Measurements from ENCODE around the gene NUP37. TPM values are rescaled to one million over a fixed set of nuclear protein-coding genes. Genes with fewer than 3 reads are reported as not detected.
"Not testable (repeated sequence)": the region's sequence is repeated elsewhere in the genome, so short reads cannot be mapped to it uniquely, and the experiment has no call there.

The NUP37 gene
- total and polyA plus RNA-seq, 7 donors: 12.0 to 30.2 (median 20.2) TPM

DNA sequence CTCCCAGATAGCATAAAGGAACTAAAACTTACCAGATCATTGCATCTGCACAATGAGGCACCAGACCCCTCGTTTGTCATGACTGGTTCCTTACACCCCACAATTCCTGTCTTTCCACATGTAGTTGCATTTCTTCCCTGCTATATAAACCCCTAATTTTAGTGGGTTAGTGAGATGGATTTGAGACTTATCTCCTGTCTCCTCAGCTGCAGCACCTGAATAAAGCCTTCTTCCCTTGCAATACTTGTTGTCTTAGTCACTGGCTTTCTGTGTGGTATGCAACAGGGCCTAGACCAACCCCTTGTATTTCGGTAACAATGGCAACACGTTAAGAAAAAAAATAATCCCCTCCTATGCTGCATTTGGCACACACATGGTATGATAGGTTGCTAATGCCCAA, 13.0 kb downstream of the NUP37 start:
- Histone ChIP-seq H3K36me3 (peaks cover 4 to 75% (median 14%) of the 10 kb centered on the region in 4 donors), H3K4me3 (no peak overlapping the region), H3K27me3 (no peaks in the 10 kb centered on the region), H3K27ac (no peak overlapping the region), H3K9me3 (no peaks in the 10 kb centered on the region), H3K4me1 (no peaks in the 10 kb centered on the region)
- DNase-seq: no peak
- intact Hi-C loops (cut with DNase I): no loop called here
- WGBS, 2 donors: 95 to 96% methylated on average over 3 of the region's 3 CpGs
- no peak for TF ChIP-seq EP300 (IDR thresholded peaks at IDR 0.05)
- no peak for TF ChIP-seq POLR2A (IDR thresholded peaks at IDR 0.05)
- TF ChIP-seq, protein P1, sequence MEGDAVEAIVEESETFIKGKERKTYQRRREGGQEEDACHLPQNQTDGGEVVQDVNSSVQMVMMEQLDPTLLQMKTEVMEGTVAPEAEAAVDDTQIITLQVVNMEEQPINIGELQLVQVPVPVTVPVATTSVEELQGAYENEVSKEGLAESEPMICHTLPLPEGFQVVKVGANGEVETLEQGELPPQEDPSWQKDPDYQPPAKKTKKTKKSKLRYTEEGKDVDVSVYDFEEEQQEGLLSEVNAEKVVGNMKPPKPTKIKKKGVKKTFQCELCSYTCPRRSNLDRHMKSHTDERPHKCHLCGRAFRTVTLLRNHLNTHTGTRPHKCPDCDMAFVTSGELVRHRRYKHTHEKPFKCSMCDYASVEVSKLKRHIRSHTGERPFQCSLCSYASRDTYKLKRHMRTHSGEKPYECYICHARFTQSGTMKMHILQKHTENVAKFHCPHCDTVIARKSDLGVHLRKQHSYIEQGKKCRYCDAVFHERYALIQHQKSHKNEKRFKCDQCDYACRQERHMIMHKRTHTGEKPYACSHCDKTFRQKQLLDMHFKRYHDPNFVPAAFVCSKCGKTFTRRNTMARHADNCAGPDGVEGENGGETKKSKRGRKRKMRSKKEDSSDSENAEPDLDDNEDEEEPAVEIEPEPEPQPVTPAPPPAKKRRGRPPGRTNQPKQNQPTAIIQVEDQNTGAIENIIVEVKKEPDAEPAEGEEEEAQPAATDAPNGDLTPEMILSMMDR (IDR thresholded peaks at IDR 0.05): no peak
- no peak for TF ChIP-seq POLR2AphosphoS5 (IDR thresholded peaks at IDR 0.05)

DNA sequence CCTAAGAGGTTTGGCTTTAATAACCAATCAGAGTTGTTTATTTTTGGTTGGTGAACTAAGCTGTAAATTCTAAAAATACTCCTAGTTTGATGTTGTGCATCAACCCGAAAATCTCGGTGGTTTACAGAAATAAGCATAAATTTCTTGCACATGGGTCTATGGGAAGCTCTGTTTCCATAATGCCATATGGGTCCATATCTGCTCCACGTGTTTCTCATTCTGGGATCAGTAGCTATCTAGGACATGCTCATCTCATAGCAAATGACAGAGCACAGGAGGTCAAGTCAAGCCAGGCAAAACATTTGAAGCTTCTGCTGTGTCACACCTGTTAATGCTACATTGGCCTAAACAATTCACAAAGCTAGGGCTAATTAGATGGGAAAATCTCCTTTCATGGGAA, 23.1 kb downstream of the NUP37 start:
- TF ChIP-seq POLR2AphosphoS5 (IDR thresholded peaks at IDR 0.05) (no peak), EP300 (IDR thresholded peaks at IDR 0.05) (no peak), POLR2A (IDR thresholded peaks at IDR 0.05) (no peak)
- TF ChIP-seq, protein P1 (IDR thresholded peaks at IDR 0.05): no peak
- no peaks in the 10 kb centered on the region for H3K27me3 ChIP-seq
- H3K4me3 ChIP-seq: no peak overlapping the region
- no peaks in the 10 kb centered on the region for H3K9me3 ChIP-seq
- intact Hi-C loops (cut with DNase I): no loop called here
- WGBS, 2 donors: 80 to 90% methylated on average over 3 of the region's 3 CpGs
- no peak overlapping the region for H3K27ac ChIP-seq
- H3K4me1 ChIP-seq: peaks cover 0 to 12% (median 2%) of the 10 kb centered on the region in 4 donors
- H3K36me3 ChIP-seq: peaks cover 0 to 35% (median 0%) of the 10 kb centered on the region in 4 donors
- no peak for DNase-seq

DNA sequence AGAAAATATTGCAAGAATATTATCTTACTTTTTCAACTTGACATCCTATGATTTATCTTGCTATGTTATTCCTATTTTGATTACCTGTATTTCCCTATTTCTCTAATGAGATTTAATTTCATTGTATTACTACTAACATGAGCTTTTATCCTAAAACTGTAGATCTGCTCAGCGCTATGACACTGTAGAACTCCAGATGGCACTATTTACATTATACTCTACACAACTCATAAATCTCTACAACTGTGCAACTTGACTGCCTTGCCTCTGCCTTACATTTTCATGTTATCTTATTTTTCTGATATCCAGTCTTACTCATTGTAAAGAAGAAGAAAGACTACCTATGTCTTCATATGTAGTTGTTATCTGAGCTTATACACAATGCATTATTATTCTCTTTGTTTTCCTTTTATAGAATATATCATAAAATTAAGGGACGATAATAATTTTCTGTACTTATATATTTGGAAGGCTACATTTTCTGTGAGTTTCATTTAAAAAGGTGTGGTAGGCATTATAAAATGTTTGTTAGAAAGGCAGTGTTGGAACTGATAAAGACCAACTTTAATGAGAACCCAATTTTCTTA, 24.1 kb downstream of the NUP37 start:
- H3K4me3 ChIP-seq: no peak overlapping the region
- TF ChIP-seq, protein P1 (IDR thresholded peaks at IDR 0.05): no peak
- TF ChIP-seq POLR2A (IDR thresholded peaks at IDR 0.05) (no peak), POLR2AphosphoS5 (IDR thresholded peaks at IDR 0.05) (no peak), EP300 (IDR thresholded peaks at IDR 0.05) (no peak)
- H3K9me3 ChIP-seq: no peaks in the 10 kb centered on the region
- no peaks in the 10 kb centered on the region for H3K27me3 ChIP-seq
- H3K4me1 ChIP-seq: peaks cover 0 to 12% (median 2%) of the 10 kb centered on the region in 4 donors
- H3K27ac ChIP-seq: no peak overlapping the region
- H3K36me3 ChIP-seq: peaks cover 0 to 34% (median 0%) of the 10 kb centered on the region in 4 donors
- no peak for DNase-seq
- intact Hi-C loops (cut with DNase I): no loop called here
- 54 to 73% methylated on average over 2 of the region's 2 CpGs for WGBS, 2 donors

DNA sequence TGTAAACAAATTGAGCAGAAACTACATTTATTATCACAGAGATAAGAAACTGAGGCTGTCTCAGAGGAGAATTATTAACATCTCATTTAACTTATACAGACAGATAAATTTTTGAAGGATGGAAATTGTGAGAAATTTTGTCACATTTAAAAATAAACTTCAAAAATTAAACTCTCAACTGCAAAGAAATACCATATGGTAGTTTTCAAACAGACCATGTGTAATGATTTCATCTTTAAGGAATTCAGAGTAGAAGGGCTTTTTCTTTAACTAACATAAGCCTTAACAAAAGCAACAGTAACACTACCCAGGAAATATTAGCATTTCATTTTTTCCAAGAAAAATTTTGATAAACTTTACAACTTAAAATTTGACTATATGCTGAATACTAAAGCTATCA, 26.6 kb downstream of the NUP37 start:
- Histone ChIP-seq H3K27me3 (no peaks in the 10 kb centered on the region), H3K27ac (peak overlapping the region in 1 of 4 donors; percentile 27), H3K9me3 (no peaks in the 10 kb centered on the region), H3K4me3 (no peak overlapping the region), H3K36me3 (peaks cover 0 to 10% (median 0%) of the 10 kb centered on the region in 4 donors), H3K4me1 (peaks cover 0 to 12% (median 2%) of the 10 kb centered on the region in 4 donors)
- intact Hi-C loops (cut with DNase I): no loop called here
- no peak for DNase-seq
- TF ChIP-seq, protein P1 (IDR thresholded peaks at IDR 0.05): no peak
- TF ChIP-seq EP300 (IDR thresholded peaks at IDR 0.05) (no peak), POLR2AphosphoS5 (IDR thresholded peaks at IDR 0.05) (no peak), POLR2A (IDR thresholded peaks at IDR 0.05) (no peak)

DNA sequence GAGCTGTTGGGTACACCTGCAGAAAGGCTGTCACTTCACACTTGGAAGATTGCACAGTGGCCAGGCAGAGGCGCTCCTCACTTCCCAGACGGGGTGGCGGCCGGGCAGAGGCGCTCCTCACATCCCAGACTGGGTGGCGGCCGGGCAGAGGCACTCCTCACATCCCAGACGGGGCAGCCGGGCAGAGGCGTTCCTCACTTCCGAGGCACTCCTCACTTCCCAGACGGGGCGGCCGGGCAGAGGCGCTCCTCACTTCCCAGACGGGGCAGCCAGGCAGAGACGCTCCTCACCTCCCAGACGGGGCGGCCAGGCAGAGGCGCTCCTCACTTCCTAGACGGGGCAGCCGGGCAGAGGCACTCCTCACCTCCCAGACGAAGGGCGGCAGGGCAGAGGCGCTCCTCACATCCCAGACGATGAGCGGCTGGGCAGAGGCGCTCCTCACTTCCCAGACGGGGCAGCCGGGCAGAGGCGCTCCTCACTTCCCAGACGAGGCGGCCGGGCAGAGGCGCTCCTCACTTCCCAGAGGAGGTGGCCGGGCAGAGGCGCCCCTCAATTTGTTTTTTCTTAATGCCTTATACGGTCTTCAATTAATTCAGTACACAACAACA, 30.6 kb downstream of the NUP37 start:
- H3K4me3 ChIP-seq; DNase-seq; H3K9me3 ChIP-seq; H3K27ac ChIP-seq; intact Hi-C loops (cut with DNase I); H3K27me3 ChIP-seq; H3K4me1 ChIP-seq: not testable (repeated sequence)
- WGBS, 2 donors: 98% methylated on average over 38 of the region's 38 CpGs
- H3K36me3 ChIP-seq: peaks cover 0 to 11% (median 0%) of the 10 kb centered on the region in 4 donors
